SH-SY5Y (cell line): ENCODE results near the gene PPL.

Source experiments
- GATA2 ChIP-seq: IDR thresholded peaks from 2 replicates; pipeline ENCODE4 v1.6.1; 2011; ENCODE audit warnings: mild to moderate bottlenecking, low read depth, low read length
- GATA3 ChIP-seq: IDR thresholded peaks from 2 replicates; pipeline ENCODE4 v1.6.1; 2011; ENCODE audit warnings: low read depth, mild to moderate bottlenecking, low read length, moderate library complexity

DNA sequence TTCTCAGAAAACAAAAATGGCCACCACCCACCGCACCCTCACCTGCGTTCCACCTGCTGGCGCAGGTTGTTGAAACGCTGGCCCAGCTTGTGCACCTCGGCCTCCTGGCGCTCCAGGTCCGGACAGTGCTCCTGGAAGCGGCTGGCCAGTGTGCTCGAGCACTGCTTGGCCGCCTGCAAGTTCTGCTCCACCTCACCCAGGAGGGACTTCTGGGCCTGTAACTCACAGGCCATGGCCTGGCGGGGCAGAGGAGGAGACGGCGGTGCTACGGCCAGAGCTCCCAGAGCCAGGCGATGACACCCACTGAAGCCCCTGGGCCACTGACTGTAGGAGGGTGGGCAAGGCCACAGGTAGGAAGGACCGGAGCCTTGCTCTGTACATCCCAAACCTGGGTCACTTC lies 46.3 kb downstream of the PPL start:
- no peak for TF ChIP-seq GATA2
- TF ChIP-seq GATA3 = no peak
